GM21367 (cell line): Measurements from ENCODE around the gene CYTH1.

Experiments used
- ATAC-seq: cut with Tn5 transposase; IDR thresholded peaks from one replicate; pipeline ENCODE4 v1.9.1; 2021; ENCODE audit not compliant: unreplicated experiment

Gene CYTH1

GRCh38 chr17:78717431-78717980 lies 64.6 kb downstream of the CYTH1 start:
- ATAC-seq: no peak

- ATAC-seq: no peak
These were observed 65.2 kb downstream of the CYTH1 start for GRCh38 chr17:78716814-78717393.

- no peak for ATAC-seq
These were observed 65.8 kb downstream of the CYTH1 start for GRCh38 chr17:78716292-78716691.

- no peak for ATAC-seq
These were observed 66.2 kb downstream of the CYTH1 start for GRCh38 chr17:78715876-78716275.

- no peak for ATAC-seq
These were observed 66.9 kb downstream of the CYTH1 start for GRCh38 chr17:78715000-78715771.

- no peak for ATAC-seq
These were observed 67.5 kb downstream of the CYTH1 start for GRCh38 chr17:78714534-78714933.

- no peak for ATAC-seq
These were observed 70.0 kb downstream of the CYTH1 start for GRCh38 chr17:78712043-78712442.

GRCh38 chr17:78710607-78711006 lies 71.5 kb downstream of the CYTH1 start:
- no peak for ATAC-seq

GRCh38 chr17:78709751-78710181 lies 72.3 kb downstream of the CYTH1 start:
- ATAC-seq: no peak

- no peak for ATAC-seq
These were observed 72.9 kb downstream of the CYTH1 start for GRCh38 chr17:78709119-78709681.

- no peak for ATAC-seq
These were observed 73.5 kb downstream of the CYTH1 start for GRCh38 chr17:78708510-78708973.

GRCh38 chr17:78707923-78708322 lies 74.2 kb downstream of the CYTH1 start:
- ATAC-seq: no peak

- no peak for ATAC-seq
These were observed 75.1 kb downstream of the CYTH1 start for GRCh38 chr17:78707016-78707415.

- no peak for ATAC-seq
These were observed 75.7 kb downstream of the CYTH1 start for GRCh38 chr17:78706271-78706915.

- no peak for ATAC-seq
These were observed 77.0 kb downstream of the CYTH1 start for GRCh38 chr17:78705071-78705470.

GRCh38 chr17:78704594-78704993 lies 77.5 kb downstream of the CYTH1 start:
- no peak for ATAC-seq

GRCh38 chr17:78697554-78698343 lies 84.3 kb downstream of the CYTH1 start:
- ATAC-seq: no peak

GRCh38 chr17:78697122-78697521 lies 85.0 kb downstream of the CYTH1 start:
- no peak for ATAC-seq

GRCh38 chr17:78696016-78696982 lies 85.8 kb downstream of the CYTH1 start:
- ATAC-seq: no peak
